GM23338 (cell line): ENCODE results near the gene TTC38. TPM values are rescaled to one million over a fixed set of nuclear protein-coding genes. Genes with fewer than 3 reads are reported as not detected.

Source experiments
- ATAC-seq: fragments of 200-7000 bp; cut with Tn5 transposase; 3 replicates; pipeline ENCODE4 v1.9.1; 2020
- DNase-seq: peaks from one replicate; pipeline ENCODE4 v3.0.0-alpha.2; 2015; ENCODE audit warnings: low spot score
- H2AFZ ChIP-seq: fragments of 200-600 bp; sonication (generic); 2 replicates; pipeline ENCODE4 v1.8.0; 2016; ENCODE audit warnings: antibody characterized with exemption, mild to moderate bottlenecking, moderate library complexity
- H3F3A ChIP-seq: fragments of 200-600 bp; sonication (generic); replicated peaks from 2 replicates; pipeline ENCODE4 v1.8.0; 2017; ENCODE audit warnings: antibody characterized with exemption, mixed run types, low read depth
- H3K27ac ChIP-seq: fragments of 200-600 bp; sonication (generic); 2 replicates; pipeline ENCODE4 v1.6.1; 2016; ENCODE audit warnings: low read depth
- H3K27me3 ChIP-seq: fragments of 200-600 bp; sonication (generic); 2 replicates; pipeline ENCODE4 v1.8.0; 2016; ENCODE audit warnings: mild to moderate bottlenecking, mixed run types, moderate library complexity; ENCODE audit not compliant: insufficient read depth
- H3K36me3 ChIP-seq: fragments of 200-600 bp; sonication (generic); 2 replicates; pipeline ENCODE4 v1.8.0; 2016; ENCODE audit warnings: mild to moderate bottlenecking; ENCODE audit not compliant: insufficient read depth
- H3K4me1 ChIP-seq: fragments of 200-600 bp; sonication (generic); 2 replicates; pipeline ENCODE4 v1.8.0; 2016; ENCODE audit warnings: mild to moderate bottlenecking, moderate library complexity; ENCODE audit not compliant: insufficient read depth
- H3K4me2 ChIP-seq: fragments of 200-600 bp; sonication (generic); 2 replicates; pipeline ENCODE4 v1.7.1; 2017; ENCODE audit warnings: mixed run types
- H3K4me3 ChIP-seq: fragments of 200-600 bp; sonication (generic); 2 replicates; pipeline ENCODE4 v1.6.1; 2016; ENCODE audit warnings: mixed run types
- H3K79me2 ChIP-seq: fragments of 200-600 bp; sonication (generic); replicated peaks from 2 replicates; pipeline ENCODE4 v1.8.0; 2017; ENCODE audit warnings: mild to moderate bottlenecking; ENCODE audit not compliant: insufficient read depth
- H3K9me2 ChIP-seq: fragments of 200-600 bp; sonication (generic); 2 replicates; pipeline ENCODE4 v1.8.0; 2017; ENCODE audit not compliant: insufficient read depth
- H4K20me1 ChIP-seq: fragments of 200-600 bp; sonication (generic); replicated peaks from 2 replicates; pipeline ENCODE4 v1.8.0; 2017; ENCODE audit warnings: mild to moderate bottlenecking; ENCODE audit not compliant: insufficient read depth
- H3K27ac Mint-ChIP-seq: 2 replicates; pipeline ENCODE4 v1.8.0; 2020; ENCODE audit warnings: inconsistent platforms, mild to moderate bottlenecking, moderate library complexity, mixed read lengths
- H3K27me3 Mint-ChIP-seq: 3 replicates; pipeline ENCODE4 v1.8.0; 2022; ENCODE audit warnings: low read depth, mild to moderate bottlenecking, moderate library complexity, mixed read lengths, inconsistent platforms; ENCODE audit not compliant: insufficient read depth, poor library complexity
- H3K36me3 Mint-ChIP-seq: 3 replicates; pipeline ENCODE4 v1.8.0; 2021; ENCODE audit warnings: low read depth, mild to moderate bottlenecking, inconsistent platforms, moderate library complexity, mixed read lengths
- H3K4me1 Mint-ChIP-seq: 3 replicates; pipeline ENCODE4 v1.8.0; 2020; ENCODE audit warnings: mild to moderate bottlenecking, inconsistent platforms, mixed read lengths
- H3K4me3 Mint-ChIP-seq: 3 replicates; pipeline ENCODE4 v1.8.0; 2021; ENCODE audit warnings: moderate library complexity, mild to moderate bottlenecking, inconsistent platforms, mixed read lengths
- H3K9me3 Mint-ChIP-seq: 3 replicates; pipeline ENCODE4 v1.8.0; 2020; ENCODE audit warnings: moderate library complexity, mild to moderate bottlenecking, inconsistent platforms, mixed read lengths
- CREB1 ChIP-seq: fragments of 250-450 bp; sonication (Bioruptor Pico); IDR thresholded peaks from 2 replicates; pipeline ENCODE4 v1.5.0; 2020; ENCODE audit warnings: low read depth, mild to moderate bottlenecking, moderate library complexity
- CTCF ChIP-seq, 2 experiments: fragments of 200-600 bp in 1 of 2; sonication (generic) in 1 of 2; conservative IDR thresholded peaks; 2 replicates each; pipeline versions ENCODE4 v1.5.1 to v1.6.1; 2016 to 2017; ENCODE audit warnings: antibody characterized with exemption in 2 of 2, low read depth in 2 of 2, mild to moderate bottlenecking in 2 of 2, moderate library complexity in 1 of 2
- ETS1 ChIP-seq: IDR thresholded peaks from 2 replicates; pipeline ENCODE4 v1.6.1; 2016; ENCODE audit warnings: antibody characterized with exemption
- EZH2 ChIP-seq: fragments of 200-600 bp; sonication (generic); IDR thresholded peaks from one replicate; pipeline ENCODE4 v1.8.0; 2017; ENCODE audit warnings: antibody characterized with exemption, mild to moderate bottlenecking, low read depth; ENCODE audit not compliant: unreplicated experiment
- EZH2phosphoT487 ChIP-seq: fragments of 200-600 bp; sonication (generic); IDR thresholded peaks from one replicate; pipeline ENCODE4 v1.8.1; 2018; ENCODE audit warnings: antibody characterized with exemption; ENCODE audit not compliant: unreplicated experiment
- JUNB ChIP-seq: IDR thresholded peaks from one replicate; pipeline ENCODE4 v1.6.1; 2016; ENCODE audit warnings: antibody characterized with exemption; ENCODE audit not compliant: unreplicated experiment
- NANOG ChIP-seq: IDR thresholded peaks from 2 replicates; pipeline ENCODE4 v1.6.1; 2016; ENCODE audit warnings: antibody characterized with exemption, borderline replicate concordance
- POLR2AphosphoS5 ChIP-seq: IDR thresholded peaks from 2 replicates; pipeline ENCODE4 v1.6.1; 2016; ENCODE audit warnings: antibody characterized with exemption, low read depth
- REST ChIP-seq: IDR thresholded peaks from one replicate; pipeline ENCODE4 v1.6.1; 2018; ENCODE audit warnings: antibody characterized with exemption; ENCODE audit not compliant: unreplicated experiment
- STAT1 ChIP-seq: IDR thresholded peaks from one replicate; pipeline ENCODE4 v1.6.1; 2016; ENCODE audit warnings: antibody characterized with exemption; ENCODE audit not compliant: unreplicated experiment
- ZNF114 ChIP-seq: fragments of 250-450 bp; sonication (Bioruptor Pico); IDR thresholded peaks from 2 replicates; pipeline ENCODE4 v1.5.0; 2020; ENCODE audit warnings: mild to moderate bottlenecking, moderate library complexity
- ZNF331 ChIP-seq: fragments of 250-450 bp; sonication (Bioruptor Pico); IDR thresholded peaks from 2 replicates; pipeline ENCODE4 v1.5.0; 2020; ENCODE audit warnings: low read depth, mild to moderate bottlenecking, moderate library complexity
- ZNF462 ChIP-seq: fragments of 250-450 bp; sonication (Bioruptor Pico); IDR thresholded peaks from 2 replicates; pipeline ENCODE4 v1.5.0; 2020; ENCODE audit warnings: mild to moderate bottlenecking, moderate library complexity
- polyA plus RNA-seq: library from polyadenylated mRNA; unstranded; fragments of >200 nt; fragmentation: Nextera tagmentation; extraction: Ambion mirVana; gene quantifications from 2 replicates; pipeline ENCODE4 v1.2.1, GENCODE V29; 2016
- total RNA-seq: library from RNA; depleted of rRNA; stranded (reverse); fragments of >200 nt; shearing (Covaris generic); gene quantifications from 2 replicates; pipeline ENCODE4 v1.2.3, GENCODE V29; 2014

Gene TTC38
- total and polyA plus RNA-seq, 2 experiments from 2014 or later, result 11.8 to 46.6 TPM

GRCh38 chr22:46299101-46299500, 31.3 kb downstream of the TTC38 start:
- ATAC-seq (no peak), DNase-seq (no peak)
- peaks cover 2% of the 10 kb centered on the region; the same call in 1 of the 3 replicates for H3K9me3 Mint-ChIP-seq
- peaks cover 19% of the 10 kb centered on the region for H3K4me1 Mint-ChIP-seq
- Histone ChIP-seq H3K4me2 (no peak overlapping the region), H3K4me3 (no peak overlapping the region), H4K20me1 (peaks cover 10% of the 10 kb centered on the region; the same call in 1 of the 2 replicates), H3K4me1 (peaks cover 10% of the 10 kb centered on the region), H3K27me3 (no peaks in the 10 kb centered on the region), H3K27ac (no peak overlapping the region), H3K36me3 (no peaks in the 10 kb centered on the region; the same call in 1 of the 2 replicates), H3K9me2 (no peaks in the 10 kb centered on the region), H3K79me2 (peaks cover 50% of the 10 kb centered on the region), H2AFZ (no peak overlapping the region), H3F3A (no peaks in the 10 kb centered on the region; the same call in 1 of the 2 replicates)
- H3K27me3 Mint-ChIP-seq, result peaks cover 14% of the 10 kb centered on the region
- H3K27ac Mint-ChIP-seq, result no peak overlapping the region
- H3K36me3 Mint-ChIP-seq, result peaks cover 36% of the 10 kb centered on the region
- H3K4me3 Mint-ChIP-seq, result peak overlapping the region; percentile 90
- TF ChIP-seq EZH2phosphoT487, result no peak
- no peak for TF ChIP-seq REST
- TF ChIP-seq ZNF331 (CRISPR knock-in tag), result no peak
- TF ChIP-seq ZNF462 (CRISPR knock-in tag), result no peak
- no peak for TF ChIP-seq JUNB
- TF ChIP-seq POLR2AphosphoS5, result no peak
- no peak for TF ChIP-seq CTCF (conservative IDR thresholded peaks at IDR 0.05; ENCODE audit: low read depth in 2 of 2)
- no peak for TF ChIP-seq NANOG
- no peak for TF ChIP-seq STAT1
- no peak for TF ChIP-seq EZH2
- TF ChIP-seq ZNF114 (CRISPR knock-in tag), result no peak
- TF ChIP-seq CREB1 (CRISPR knock-in tag), result no peak
- no peak for TF ChIP-seq ETS1
